K562 (cell line): ENCODE data around the gene SHC1. TPM values are rescaled to one million over a fixed set of nuclear protein-coding genes. Genes with fewer than 3 reads are reported as not detected.

Experiments used
- CBFB ChIP-seq: sonication (generic); formaldehyde crosslinking; IDR thresholded peaks from 2 replicates; pipeline ENCODE4 v1.4.0; 2020; ENCODE audit warnings: mild to moderate bottlenecking, missing genetic modification reagents
- PHF20 ChIP-seq: fragments of 450-650 bp; IDR thresholded peaks from 2 replicates; pipeline ENCODE4 v1.6.1; 2018; ENCODE audit not compliant: partially characterized antibody
- TCF7 ChIP-seq: sonication (generic); IDR thresholded peaks from 2 replicates; pipeline ENCODE4 v1.6.1; 2016; ENCODE audit warnings: antibody characterized with exemption, borderline replicate concordance
- TFAM ChIP-seq: fragments of 250-450 bp; sonication (Bioruptor Pico); conservative IDR thresholded peaks from 2 replicates; pipeline ENCODE4 v1.5.0; 2021; ENCODE audit warnings: mild to moderate bottlenecking, moderate library complexity
- XRCC5 ChIP-seq: fragments of 200-400 bp; formaldehyde crosslinking; IDR thresholded peaks from 2 replicates; pipeline ENCODE4 v1.6.1; 2017; ENCODE audit warnings: low read depth, mild to moderate bottlenecking, low read length
- ZBTB34 ChIP-seq: fragments of 250-450 bp; sonication (Bioruptor Pico); IDR thresholded peaks from 2 replicates; pipeline ENCODE4 v1.8.0; 2021; ENCODE audit warnings: mild to moderate bottlenecking, moderate library complexity
- ZFX ChIP-seq: sonication (generic); formaldehyde crosslinking; IDR thresholded peaks from 2 replicates; pipeline ENCODE4 v1.8.0; 2022; ENCODE audit warnings: mild to moderate bottlenecking, missing genetic modification reagents, moderate library complexity
- ZNF830 ChIP-seq: fragments of 250-450 bp; sonication (Bioruptor Pico); IDR thresholded peaks from 2 replicates; pipeline ENCODE4 v1.5.0; 2021; ENCODE audit warnings: mild to moderate bottlenecking
- polyA plus RNA-seq, 8 experiments: library from polyadenylated mRNA; depleted of rRNA in 4 of 8; stranded (reverse) in 5 of 8; unstranded in 3 of 8; fragments of >200 nt; fragmentation: Nextera tagmentation in 2 of 8; fragmentation: Illumina TruSeq in 1 of 8; extraction: Ambion mirVana in 2 of 8; extraction: Trizol in 1 of 8; gene quantifications; 2 replicates each; pipeline versions ENCODE4 v1.2.1 to v1.2.3, GENCODE V29; 2011 to 2014; ENCODE audit warnings: inconsistent platforms in 1 of 8, missing spikeins in 1 of 8
- total RNA-seq, 7 experiments: library from RNA; depleted of rRNA in 6 of 7; stranded (reverse); fragments of >200 nt in 6 of 7; fragmentation: Illumina TruSeq in 2 of 7; extraction: Trizol in 2 of 7; gene quantifications; 2 replicates each; pipeline versions ENCODE4 v1.2.1 to v1.2.3, GENCODE V29; 2011 to 2021; ENCODE audit warnings: low replicate concordance in 1 of 7
- TF ChIP-seq, protein P1 (sequence below): sonication (generic); formaldehyde crosslinking; IDR thresholded peaks from 2 replicates; pipeline ENCODE4 v1.8.1; 2023; ENCODE audit warnings: missing genetic modification reagents, mild to moderate bottlenecking, borderline replicate concordance

Gene SHC1
- total and polyA plus RNA-seq, 9 of the 15 experiments (the other 6 are each of a cell fraction or from before 2014, with no cell fraction given): 4.1 to 113 (median 51.9) TPM

DNA sequence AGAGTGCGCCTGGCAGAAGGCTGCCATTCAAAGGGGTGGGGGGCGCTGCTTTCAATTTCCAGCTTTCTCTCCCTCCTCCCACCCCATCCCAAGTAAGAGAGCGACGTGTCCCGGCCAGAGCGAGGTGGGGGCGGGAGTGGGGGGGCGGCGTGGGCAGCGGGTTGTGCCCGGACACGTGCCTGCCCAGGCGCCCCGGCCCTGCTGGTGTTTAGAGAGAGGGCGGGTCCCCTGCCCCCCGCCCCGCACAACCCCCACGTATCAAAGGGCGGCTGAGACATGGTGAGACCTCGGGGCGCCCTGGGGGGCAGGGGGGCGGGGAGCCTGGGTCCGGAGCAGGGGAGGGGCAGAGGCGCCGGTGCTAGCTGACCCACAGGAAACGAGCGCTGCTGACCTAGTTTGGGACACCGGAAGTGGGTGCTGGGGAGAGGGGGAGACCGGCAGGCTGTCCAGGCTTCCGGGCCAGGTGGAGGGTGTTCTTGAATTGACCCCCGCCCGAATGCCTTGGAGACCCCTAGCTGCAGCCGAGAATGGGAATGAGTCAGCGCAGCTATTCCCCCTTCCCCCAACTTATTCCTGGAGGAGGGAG lies 33.3 kb upstream of the SHC1 start (continued):
- TF ChIP-seq ZBTB34 (CRISPR knock-in tag) (no peak), ZFX (CRISPR knock-in tag) (no peak; the same call in 1 of the 2 replicates), XRCC5 (no peak), TFAM (CRISPR knock-in tag) (no peak), TCF7 (no peak), ZNF830 (CRISPR knock-in tag) (no peak), PHF20 (no peak), CBFB (CRISPR knock-in tag) (no peak)
- TF ChIP-seq, protein P1, sequence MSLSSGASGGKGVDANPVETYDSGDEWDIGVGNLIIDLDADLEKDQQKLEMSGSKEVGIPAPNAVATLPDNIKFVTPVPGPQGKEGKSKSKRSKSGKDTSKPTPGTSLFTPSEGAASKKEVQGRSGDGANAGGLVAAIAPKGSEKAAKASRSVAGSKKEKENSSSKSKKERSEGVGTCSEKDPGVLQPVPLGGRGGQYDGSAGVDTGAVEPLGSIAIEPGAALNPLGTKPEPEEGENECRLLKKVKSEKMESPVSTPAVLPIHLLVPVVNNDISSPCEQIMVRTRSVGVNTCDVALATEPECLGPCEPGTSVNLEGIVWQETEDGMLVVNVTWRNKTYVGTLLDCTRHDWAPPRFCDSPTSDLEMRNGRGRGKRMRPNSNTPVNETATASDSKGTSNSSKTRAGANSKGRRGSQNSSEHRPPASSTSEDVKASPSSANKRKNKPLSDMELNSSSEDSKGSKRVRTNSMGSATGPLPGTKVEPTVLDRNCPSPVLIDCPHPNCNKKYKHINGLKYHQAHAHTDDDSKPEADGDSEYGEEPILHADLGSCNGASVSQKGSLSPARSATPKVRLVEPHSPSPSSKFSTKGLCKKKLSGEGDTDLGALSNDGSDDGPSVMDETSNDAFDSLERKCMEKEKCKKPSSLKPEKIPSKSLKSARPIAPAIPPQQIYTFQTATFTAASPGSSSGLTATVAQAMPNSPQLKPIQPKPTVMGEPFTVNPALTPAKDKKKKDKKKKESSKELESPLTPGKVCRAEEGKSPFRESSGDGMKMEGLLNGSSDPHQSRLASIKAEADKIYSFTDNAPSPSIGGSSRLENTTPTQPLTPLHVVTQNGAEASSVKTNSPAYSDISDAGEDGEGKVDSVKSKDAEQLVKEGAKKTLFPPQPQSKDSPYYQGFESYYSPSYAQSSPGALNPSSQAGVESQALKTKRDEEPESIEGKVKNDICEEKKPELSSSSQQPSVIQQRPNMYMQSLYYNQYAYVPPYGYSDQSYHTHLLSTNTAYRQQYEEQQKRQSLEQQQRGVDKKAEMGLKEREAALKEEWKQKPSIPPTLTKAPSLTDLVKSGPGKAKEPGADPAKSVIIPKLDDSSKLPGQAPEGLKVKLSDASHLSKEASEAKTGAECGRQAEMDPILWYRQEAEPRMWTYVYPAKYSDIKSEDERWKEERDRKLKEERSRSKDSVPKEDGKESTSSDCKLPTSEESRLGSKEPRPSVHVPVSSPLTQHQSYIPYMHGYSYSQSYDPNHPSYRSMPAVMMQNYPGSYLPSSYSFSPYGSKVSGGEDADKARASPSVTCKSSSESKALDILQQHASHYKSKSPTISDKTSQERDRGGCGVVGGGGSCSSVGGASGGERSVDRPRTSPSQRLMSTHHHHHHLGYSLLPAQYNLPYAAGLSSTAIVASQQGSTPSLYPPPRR: no peak
- TF ChIP-seq, all 486 proteins: peak for 43
